Stimulated activated CD4-positive, alpha-beta T cell treated with anti-CD3 and anti-CD28 coated beads, Interleukin-4, amount 100 ng/mL, for 24 hours (primary cell): ENCODE results near the gene SPATS2.
A peak's percentile ranks its signal among the peaks of the same experiment; 100 is the strongest.
"Not testable (repeated sequence)": the region's sequence is repeated elsewhere in the genome, so short reads cannot be mapped to it uniquely, and the experiment has no call there.

Source experiments
- DNase-seq: peaks from one replicate; pipeline ENCODE4 v3.0.0-alpha.2; 2020

Gene SPATS2

DNA sequence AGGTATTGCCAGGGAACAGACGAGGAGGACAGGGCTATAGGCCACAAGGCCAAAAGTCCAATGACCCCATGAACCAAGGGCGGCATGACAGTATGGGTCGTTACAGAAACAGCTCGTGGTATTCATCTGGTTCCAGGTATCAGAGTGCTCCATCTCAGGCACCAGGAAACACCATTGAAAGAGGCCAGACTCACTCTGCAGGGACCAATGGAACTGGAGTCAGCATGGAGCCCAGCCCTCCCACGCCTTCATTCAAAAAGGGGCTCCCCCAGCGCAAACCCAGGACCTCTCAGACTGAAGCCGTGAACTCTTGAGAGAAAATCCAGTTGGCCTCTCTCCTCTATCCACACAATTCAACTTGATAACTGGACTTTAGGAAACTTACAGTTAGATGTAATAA lies 158.7 kb downstream of the SPATS2 start:
- no peak for DNase-seq

DNA sequence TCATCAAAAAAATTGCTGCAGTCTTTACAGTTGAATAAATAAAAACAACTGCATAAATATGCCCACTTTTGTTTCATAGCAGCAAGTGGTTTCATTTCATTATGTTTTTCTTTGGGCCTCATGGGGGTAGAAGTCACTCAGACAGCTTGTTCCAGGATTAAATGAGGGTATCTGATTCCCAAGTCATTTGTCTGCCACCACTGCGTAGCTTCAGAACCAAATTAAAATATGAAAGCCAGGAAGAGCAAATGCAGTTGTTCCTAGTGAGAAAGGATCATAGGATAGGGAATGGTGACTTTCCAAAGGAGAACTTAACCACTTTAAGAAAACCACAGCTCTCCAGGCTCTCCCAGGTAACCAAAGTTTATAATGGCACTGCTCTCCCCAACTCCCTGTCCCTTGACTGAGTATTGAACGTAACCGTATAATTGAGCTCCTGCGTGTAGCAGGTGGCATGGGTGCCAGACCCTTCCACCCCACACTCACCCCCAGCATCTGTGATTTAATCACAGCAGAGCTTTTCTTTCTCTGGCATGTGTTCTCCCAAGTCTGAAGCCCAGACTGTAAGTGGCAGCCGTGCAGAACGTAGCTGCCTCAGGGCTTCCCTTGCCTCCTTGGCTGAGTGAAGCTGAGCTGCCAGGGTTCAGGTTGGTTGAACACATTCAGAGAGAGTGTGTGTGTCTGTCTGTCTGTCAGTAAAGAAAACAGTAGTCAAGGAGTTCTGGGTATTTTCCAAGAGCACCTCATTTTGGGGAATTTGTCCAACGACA lies 160.3 kb downstream of the SPATS2 start:
- no peak for DNase-seq

- DNase-seq, result no peak
Measured at GRCh38 chr12:49529414-49529813, 162.2 kb downstream of the SPATS2 start.

DNA sequence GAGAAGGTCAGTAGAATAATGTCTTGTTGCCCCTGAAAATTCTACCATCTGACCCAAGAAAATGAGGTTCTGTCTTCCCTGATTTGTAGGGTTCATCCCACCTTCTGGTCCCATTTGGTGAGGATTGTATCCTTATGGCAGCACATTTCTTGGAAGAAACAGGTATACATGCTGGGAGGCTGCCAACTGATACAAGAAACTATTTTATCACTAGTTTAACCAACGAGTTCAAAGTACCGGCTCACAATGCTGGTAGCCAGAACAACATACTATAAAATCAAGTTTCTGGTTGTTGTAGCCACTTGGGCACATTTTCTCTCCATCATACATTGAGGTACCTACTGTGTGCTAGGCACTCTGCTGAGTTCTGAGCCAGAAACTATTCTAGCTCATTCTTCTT lies 164.5 kb downstream of the SPATS2 start:
- DNase-seq, result no peak

GRCh38 chr12:49533331-49533730 lies 166.1 kb downstream of the SPATS2 start:
- no peak for DNase-seq

DNA sequence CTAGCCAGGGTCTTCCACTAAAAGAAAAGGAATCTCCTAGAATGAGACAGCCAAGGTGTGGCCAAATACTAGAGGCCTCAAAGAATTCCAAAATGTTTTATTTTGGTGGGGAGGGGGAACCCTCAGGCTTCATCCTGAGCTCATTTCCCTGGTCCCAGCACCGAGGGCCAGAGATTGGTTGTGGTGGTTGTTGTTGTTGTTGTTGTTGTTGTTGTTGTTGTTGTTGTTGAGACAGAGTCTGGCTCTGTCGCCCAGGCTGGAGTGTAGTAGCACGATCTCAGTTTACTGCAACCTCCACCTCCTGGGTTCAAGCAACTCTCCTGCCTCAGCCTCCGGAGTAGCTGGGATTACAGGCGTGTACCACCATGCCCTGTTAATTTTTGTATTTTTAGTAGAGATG lies 166.9 kb downstream of the SPATS2 start:
- DNase-seq, result not testable (repeated sequence)

GRCh38 chr12:49534731-49535278 lies 167.5 kb downstream of the SPATS2 start:
- no peak for DNase-seq

DNA sequence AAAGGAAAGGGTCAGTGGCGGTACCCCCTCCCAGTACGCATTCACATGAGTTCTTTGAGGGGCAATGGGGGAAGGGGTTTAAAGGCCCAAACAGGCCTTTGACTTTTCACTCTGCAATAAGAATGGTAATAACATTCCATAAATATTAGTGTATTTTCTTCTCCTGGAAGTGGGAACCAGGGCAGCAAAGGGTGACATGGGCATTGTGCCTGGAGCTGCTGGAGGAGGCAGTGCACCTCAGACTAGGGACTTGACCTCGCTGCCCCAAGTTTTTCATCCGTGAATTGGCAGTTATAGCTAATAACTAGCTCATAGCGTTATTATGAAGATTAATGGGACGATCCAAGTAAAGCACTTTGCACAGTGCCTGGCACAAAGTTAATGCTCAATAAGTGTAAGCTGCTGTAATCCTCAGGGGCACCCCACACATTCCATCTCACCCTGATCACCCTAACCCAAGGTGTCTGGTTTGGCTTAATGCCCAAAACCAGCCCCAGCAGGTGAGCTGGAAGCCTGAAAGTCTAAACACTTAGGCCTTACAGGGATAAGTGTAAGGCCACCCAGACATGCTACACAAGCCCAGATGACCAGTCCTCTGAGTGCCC lies 168.8 kb downstream of the SPATS2 start:
- no peak for DNase-seq

DNA sequence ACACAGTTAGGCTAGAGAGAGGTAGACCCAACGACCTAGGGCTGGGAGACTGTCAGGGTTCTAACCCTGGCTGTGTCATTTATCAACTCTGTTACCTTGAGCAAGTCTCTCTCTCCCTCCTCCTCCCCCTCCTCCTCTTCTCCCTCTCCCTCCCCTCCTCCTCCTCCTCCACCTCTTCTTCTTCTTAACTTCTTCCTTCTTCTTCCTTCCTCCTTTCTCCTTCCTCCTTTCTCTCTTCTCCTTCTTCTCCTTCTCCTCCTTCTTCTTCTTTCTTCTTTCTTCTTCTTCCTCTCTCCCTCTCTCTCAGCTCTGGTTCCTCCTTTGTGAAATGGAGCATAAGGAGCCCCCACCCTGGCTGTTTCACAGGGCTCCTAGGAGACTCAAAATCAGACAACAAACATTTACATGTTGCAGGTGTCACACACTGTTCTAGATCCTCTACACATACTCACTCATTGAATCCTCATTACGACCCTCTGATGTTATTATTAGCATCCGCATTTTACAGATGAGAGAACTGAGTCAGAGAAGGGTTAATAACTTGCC lies 169.3 kb downstream of the SPATS2 start:
- DNase-seq, result no peak

DNA sequence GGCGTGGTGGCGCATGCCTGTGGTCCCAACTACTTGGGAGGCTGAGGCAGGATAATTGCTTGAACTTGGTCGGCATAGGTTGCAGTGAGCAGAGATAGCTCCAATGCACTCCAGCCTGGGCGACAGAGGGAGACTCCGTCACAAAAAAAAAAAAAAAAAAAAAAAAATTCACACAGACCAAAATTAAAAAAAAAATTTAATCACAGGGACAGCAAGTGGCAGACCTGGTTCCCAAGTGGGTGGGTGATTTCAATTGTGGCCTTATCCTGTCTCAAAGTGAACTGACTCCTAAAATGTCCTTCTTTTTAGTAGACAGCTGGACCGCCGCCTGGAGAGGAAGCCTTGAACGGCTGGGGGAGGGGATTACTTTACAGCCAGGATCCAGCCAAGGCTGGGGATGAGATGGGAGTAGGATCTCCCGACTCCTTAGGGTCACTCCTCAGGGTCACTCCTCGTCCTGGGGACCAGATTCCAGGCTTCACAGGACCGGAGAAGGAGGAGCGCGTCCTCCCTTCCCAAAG lies 170.0 kb downstream of the SPATS2 start:
- no peak for DNase-seq

- peak; percentile 37 for DNase-seq
Measured at GRCh38 chr12:49537752-49538509, 170.7 kb downstream of the SPATS2 start.

DNA sequence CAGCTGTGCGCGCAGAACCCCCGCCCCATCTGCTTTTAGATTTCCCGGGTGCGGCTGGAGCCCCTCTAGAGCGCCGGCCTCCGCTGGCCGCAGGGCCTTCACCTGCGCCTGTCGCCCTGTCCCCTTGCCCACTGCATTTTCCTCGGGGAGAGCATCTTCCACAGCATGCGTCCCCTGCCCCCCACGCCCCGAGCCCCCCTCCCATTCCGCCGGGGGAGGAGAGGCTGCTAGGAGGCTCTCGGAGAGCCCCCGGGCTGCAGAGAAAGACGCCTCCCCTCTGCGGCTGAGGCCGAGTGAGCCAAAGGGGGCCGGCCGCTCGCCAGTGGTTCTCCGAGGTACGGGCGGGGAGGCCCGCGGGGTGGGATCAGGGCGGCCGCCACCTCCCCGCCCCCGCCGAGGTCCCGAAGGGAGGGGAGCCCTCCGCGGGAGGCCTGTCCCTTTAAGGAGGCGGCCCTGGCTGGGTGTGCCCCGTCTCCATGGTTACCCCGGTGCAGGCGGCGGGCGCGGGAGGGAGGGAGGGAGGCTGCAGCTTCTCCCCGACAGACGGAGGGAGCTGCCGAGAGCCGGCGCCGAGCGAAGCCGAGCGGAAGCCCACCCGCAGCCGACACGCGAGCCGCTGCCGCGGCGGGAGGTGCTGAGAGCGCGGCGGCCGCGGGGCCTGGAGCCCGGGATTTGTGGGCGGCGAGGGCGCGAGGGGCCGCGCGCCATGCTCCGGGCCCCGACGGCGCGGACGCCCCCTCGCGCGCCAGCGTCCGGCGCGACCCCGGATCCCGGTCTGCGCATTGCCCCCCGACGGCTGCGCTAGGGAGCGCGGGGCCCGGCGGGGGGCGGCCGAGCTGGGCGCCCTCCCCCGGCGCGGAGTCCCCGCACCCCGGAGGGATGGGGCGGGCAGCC lies 171.5 kb downstream of the SPATS2 start, which contains the start of gene KCNH3:
Gene KCNH3 (plus strand): TSS at position 521 of the 894 bp plus-strand sequence. CDS start 387 bp downstream, outside the sequence.
- peak; percentile 84 for DNase-seq

- no peak for DNase-seq
Measured at GRCh38 chr12:49539406-49540228, 172.4 kb downstream of the SPATS2 start.

DNA sequence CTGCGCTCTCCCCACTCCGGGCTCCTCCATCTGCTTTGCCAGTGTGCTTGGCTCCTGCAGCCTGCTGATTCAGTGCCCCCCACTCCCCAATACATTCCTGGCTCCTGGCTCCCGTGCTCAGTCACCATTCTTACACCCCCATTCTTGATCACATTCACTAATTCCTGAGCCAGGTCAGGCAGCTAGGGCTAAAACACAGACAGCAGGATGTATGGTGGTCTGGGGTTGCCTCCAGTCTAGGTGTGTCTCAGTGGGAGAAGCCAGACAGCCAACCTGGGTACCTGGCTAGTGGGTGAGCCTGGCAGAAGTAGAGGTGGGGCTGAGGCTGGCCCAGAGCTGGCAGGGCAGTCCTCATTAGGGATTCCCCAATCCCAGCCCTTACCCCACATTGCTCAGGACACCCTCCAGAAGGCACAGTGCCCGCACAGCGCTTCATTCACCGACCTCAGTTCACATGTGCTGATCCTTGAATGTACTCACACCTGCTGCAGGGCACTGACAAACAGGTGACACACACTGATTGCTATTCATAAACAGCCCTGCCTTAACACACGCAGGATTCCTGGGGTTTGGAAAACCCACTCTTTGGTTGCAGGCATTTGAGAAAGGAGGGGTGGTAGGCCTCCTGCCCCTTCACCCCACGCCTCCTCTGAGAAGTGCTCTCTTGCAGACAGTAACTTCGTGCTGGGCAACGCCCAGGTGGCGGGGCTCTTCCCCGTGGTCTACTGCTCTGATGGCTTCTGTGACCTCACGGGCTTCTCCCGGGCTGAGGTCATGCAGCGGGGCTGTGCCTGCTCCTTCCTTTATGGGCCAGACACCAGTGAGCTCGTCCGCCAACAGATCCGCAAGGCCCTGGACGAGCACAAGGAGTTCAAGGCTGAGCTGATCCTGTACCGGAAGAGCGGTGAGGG lies 173.2 kb downstream of the SPATS2 start:
- no peak for DNase-seq

DNA sequence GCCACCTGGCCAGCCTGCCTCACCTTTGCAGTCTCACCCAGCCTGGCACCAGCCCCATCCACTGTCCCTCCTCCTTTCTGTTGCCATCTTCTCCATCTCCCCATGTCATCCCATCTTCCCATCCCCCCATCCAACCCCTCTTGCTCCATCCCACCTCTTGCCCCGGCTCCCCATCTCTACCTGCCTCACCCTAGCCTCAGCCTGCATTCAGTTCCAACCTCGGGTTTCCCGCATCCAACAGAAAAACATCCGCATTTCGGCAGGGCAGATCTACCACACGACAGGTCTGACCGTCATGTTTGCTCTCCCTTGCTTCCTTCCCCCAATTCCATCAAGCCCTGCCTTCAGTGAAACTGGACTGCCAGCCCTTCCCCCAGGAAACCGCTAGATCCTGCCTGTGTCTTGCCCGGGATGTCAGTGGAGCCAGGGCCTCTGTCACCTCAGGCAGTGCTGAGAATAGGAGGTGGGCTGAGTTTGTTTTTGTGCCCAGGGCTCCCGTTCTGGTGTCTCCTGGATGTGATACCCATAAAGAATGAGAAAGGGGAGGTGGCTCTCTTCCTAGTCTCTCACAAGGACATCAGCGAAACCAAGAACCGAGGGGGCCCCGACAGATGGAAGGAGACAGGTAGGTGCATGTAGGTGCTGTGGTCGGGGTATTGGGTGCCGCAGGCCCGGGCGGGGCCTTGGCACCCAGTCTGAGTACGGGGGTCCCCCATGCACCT lies 174.0 kb downstream of the SPATS2 start:
- no peak for DNase-seq

- no peak for DNase-seq
Measured at GRCh38 chr12:49541911-49542505, 174.7 kb downstream of the SPATS2 start.

DNA sequence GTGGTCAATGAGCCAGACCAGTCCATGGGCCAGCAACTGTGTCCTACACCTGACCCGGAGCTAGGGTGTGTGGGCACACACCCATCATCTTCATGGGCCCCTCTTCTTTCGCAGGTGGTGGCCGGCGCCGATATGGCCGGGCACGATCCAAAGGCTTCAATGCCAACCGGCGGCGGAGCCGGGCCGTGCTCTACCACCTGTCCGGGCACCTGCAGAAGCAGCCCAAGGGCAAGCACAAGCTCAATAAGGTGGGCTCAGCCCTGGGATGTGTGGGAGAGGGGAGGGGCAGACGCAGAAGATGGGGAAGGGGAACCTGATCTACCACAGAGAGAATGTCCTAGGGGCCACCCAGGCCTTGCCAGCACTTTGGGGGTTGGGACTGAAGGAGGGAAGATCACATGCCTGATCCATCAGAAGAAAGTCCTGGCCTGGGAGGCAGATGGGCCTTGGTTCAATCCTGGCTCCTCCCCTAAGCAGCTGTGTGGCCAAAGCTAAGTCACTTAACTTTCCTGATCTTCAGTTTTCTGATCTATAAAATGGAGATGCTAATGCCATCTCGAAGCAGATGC lies 175.4 kb downstream of the SPATS2 start:
- no peak for DNase-seq

DNA sequence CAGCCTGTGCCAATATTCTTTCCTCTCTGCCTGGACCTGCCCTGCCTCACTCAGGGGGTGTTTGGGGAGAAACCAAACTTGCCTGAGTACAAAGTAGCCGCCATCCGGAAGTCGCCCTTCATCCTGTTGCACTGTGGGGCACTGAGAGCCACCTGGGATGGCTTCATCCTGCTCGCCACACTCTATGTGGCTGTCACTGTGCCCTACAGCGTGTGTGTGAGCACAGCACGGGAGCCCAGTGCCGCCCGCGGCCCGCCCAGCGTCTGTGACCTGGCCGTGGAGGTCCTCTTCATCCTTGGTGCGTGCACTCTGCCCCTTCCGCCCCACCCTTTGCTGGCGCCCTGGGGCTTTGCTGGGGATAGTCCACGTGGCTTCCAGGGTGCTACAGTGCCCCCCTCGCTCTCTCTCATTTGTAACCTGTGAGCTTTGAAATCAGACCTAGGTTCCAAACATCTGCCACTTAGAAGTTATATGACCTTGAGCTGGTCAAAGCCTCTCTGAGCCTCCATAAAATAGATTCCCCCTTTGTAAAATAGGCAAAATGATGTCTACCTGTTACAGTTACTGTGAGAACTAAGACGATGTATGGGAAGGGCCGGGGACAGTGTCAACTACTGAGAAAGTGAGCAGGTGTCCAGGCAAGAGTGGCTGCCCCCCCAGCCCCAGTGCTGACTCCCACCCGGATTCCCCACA lies 176.1 kb downstream of the SPATS2 start:
- DNase-seq, result no peak
